Heart left ventricle (tissue), 16 donors: Measurements from ENCODE around the gene ROBO3. TPM values are rescaled to one million over a fixed set of nuclear protein-coding genes. Genes with fewer than 3 reads are reported as not detected.

Experiments
- ATAC-seq, 4 donors: fragments of 200-7000 bp; cut with Tn5 transposase; one replicate each; pipeline ENCODE4 v1.9.1; 2020 to 2022; ENCODE audit warnings: moderate library complexity in 4 of 4, mild to moderate bottlenecking in 3 of 4, moderate number of reproducible peaks in 1 of 4
- DNase-seq, 5 donors: peaks; one replicate each; pipeline ENCODE4 v3.0.0-alpha.2; 2020
- H3K27ac ChIP-seq, 12 donors: fragments of 200-600 bp; sonication (generic) in 4 of 12; one replicate each; pipeline versions ENCODE4 v1.5.0 to v1.8.0; 2016 to 2022; ENCODE audit warnings: mild to moderate bottlenecking in 2 of 12
- H3K27me3 ChIP-seq, 9 donors: fragments of 200-600 bp; sonication (generic) in 2 of 9; one replicate each; pipeline versions ENCODE4 v1.5.1 to v1.8.0; 2016 to 2022; ENCODE audit warnings: mild to moderate bottlenecking in 3 of 9
- H3K36me3 ChIP-seq, 9 donors: fragments of 200-600 bp; sonication (generic) in 2 of 9; one replicate each; pipeline versions ENCODE4 v1.5.0 to v1.8.0; 2018 to 2022; ENCODE audit warnings: mild to moderate bottlenecking in 2 of 9
- H3K4me1 ChIP-seq, 12 donors: fragments of 200-600 bp; sonication (generic) in 4 of 12; one replicate each; pipeline versions ENCODE4 v1.5.0 to v1.8.0; 2016 to 2022; ENCODE audit warnings: mild to moderate bottlenecking in 3 of 12
- H3K4me3 ChIP-seq, 12 donors: fragments of 200-600 bp; sonication (generic) in 4 of 12; one replicate each; pipeline versions ENCODE4 v1.5.0 to v1.8.0; 2017 to 2022; ENCODE audit warnings: mild to moderate bottlenecking in 9 of 12, moderate library complexity in 4 of 12
- H3K9me3 ChIP-seq, 12 donors: fragments of 200-600 bp; sonication (generic) in 4 of 12; one replicate each; pipeline versions ENCODE4 v1.5.0 to v1.8.0; 2016 to 2022; ENCODE audit warnings: mild to moderate bottlenecking in 1 of 12
- POLR2A ChIP-seq, 2 donors: fragments of 450-650 bp; IDR thresholded peaks; one replicate each; pipeline ENCODE4 v1.6.1; 2017; ENCODE audit warnings: antibody characterized with exemption in 2 of 2, mild to moderate bottlenecking in 2 of 2, moderate library complexity in 2 of 2
- WGBS, 4 donors: extraction: QIAGEN DNeasy Blood & Tissue Kit in 2 of 4; methylation state at CpG; one replicate each; pipeline versions ENCODE4 v1.1.5 to v1.1.7; 2013 to 2018; 5-methylcytosine and 5-hydroxymethylcytosine counted together
- intact Hi-C, 10 donors: fragments of 100-400 bp; cut with DNase I; formaldehyde crosslinking; loops; one replicate each; pipeline versions ENCODE4 v1.11.1 to v1.14.2; 2022
- polyA plus RNA-seq, 2 donors: library from polyadenylated mRNA; stranded (reverse); fragments of 200-250 nt; gene quantifications; one replicate each; pipeline ENCODE4 v1.2.3, GENCODE V29; 2013
- total RNA-seq, 9 donors: library from RNA; depleted of rRNA in 2 of 9; stranded (reverse); fragments of >200 nt in 2 of 9; fragmentation: NEBNext Ultra II Directional in 3 of 9; extraction: Animal tissue kit (Norgen Biotek cat#: 25700) in 3 of 9; gene quantifications; one replicate each; pipeline versions ENCODE4 v1.1.0 to v1.2.4, GENCODE V29; 2016 to 2023
- TF ChIP-seq, protein P1 (sequence below), 12 donors: fragments of 200-600 bp; sonication (generic) in 4 of 12; IDR thresholded peaks; one replicate each; pipeline versions ENCODE4 v1.5.0 to v1.8.0; 2018 to 2022; ENCODE audit warnings: antibody characterized with exemption in 12 of 12, mild to moderate bottlenecking in 5 of 12
- donor health status: ischemic (EF 13 %, LVEDD 7.1; RV severe dilation, severe dysfunction).
- donor health status: healthy with polysubstance abuse.
- donor health status: DM: no; HTN: yes; CAD: no.
- donor health status: DM: no; HTN: no; CAD: no.
- donor health status: ischemic (EF 25% LVEDD 6.9; RV normal size, moderate dysfunction).
- donor health status: ischemic (EF 25% LVEDD 5.7; RV mildly dilated, moderate dysfunction).
- donor health status: healthy.
- donor health status: DM: yes; HTN: yes; CAD: no.
- donor health status: ischemic (EF 35%, LVEDD 5.7; RV mildly dilated, moderate dysfunction).
- donor health status: nonischemic (EF 11% LVEDD 7.7; RV severe dilation, severe dysfunction).
- donor health status: DM: yes; HTN: yes; CAD: no.
- donor health status: PGD.
- donor health status: ischemic (EF 29% LVEDD 5.4; RV normal size, mild dysfunction).
- donor health status: nonischemic (EF 23%, LVEDD 6.1; RV moderate dilation, normal function).

The ROBO3 gene
- total and polyA plus RNA-seq, 11 donors = 2.5 to 18.6 (median 3.2) TPM

DNA sequence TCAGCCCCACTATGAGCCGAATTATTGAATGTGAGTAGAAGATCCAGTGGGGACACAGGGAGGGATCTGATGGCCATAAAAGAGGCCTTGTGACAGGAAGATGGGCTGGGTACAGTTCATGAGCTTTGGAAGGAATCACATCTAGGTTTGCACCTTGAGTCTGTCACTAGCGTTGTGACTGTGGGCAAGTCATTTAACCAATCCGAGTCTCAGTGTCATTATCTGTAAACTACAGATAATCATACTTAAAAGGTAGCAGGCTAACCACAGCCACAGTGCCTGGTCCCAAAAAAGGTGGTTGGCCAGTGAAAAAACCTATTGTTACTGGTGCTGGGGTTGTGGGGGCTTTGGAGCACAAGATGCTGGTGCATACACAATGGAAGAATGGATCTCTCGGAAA is 57.6 kb downstream of the ROBO3 start:
- Histone ChIP-seq H3K27me3 (peaks cover 0 to 10% (median 3%) of the 10 kb centered on the region in 9 donors), H3K4me3 (no peak overlapping the region), H3K9me3 (no peaks in the 10 kb centered on the region), H3K27ac (no peak overlapping the region), H3K4me1 (peaks cover 0 to 17% (median 4%) of the 10 kb centered on the region in 12 donors), H3K36me3 (no peaks in the 10 kb centered on the region)
- ATAC-seq (no peak), DNase-seq (no peak)
- WGBS, 4 donors = 90 to 96% (median 91%) methylated on average over 4 of the region's 4 CpGs
- intact Hi-C loops = loop anchor here in 2 of 10 donors (10.0 kb wide), 1 partner anchor 48 kb away; no protein-coding TSS in a partner anchor
- TF ChIP-seq, protein P1, sequence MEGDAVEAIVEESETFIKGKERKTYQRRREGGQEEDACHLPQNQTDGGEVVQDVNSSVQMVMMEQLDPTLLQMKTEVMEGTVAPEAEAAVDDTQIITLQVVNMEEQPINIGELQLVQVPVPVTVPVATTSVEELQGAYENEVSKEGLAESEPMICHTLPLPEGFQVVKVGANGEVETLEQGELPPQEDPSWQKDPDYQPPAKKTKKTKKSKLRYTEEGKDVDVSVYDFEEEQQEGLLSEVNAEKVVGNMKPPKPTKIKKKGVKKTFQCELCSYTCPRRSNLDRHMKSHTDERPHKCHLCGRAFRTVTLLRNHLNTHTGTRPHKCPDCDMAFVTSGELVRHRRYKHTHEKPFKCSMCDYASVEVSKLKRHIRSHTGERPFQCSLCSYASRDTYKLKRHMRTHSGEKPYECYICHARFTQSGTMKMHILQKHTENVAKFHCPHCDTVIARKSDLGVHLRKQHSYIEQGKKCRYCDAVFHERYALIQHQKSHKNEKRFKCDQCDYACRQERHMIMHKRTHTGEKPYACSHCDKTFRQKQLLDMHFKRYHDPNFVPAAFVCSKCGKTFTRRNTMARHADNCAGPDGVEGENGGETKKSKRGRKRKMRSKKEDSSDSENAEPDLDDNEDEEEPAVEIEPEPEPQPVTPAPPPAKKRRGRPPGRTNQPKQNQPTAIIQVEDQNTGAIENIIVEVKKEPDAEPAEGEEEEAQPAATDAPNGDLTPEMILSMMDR (IDR thresholded peaks at IDR 0.05) = no peak
- TF ChIP-seq POLR2A (IDR thresholded peaks at IDR 0.05) = no peak

DNA sequence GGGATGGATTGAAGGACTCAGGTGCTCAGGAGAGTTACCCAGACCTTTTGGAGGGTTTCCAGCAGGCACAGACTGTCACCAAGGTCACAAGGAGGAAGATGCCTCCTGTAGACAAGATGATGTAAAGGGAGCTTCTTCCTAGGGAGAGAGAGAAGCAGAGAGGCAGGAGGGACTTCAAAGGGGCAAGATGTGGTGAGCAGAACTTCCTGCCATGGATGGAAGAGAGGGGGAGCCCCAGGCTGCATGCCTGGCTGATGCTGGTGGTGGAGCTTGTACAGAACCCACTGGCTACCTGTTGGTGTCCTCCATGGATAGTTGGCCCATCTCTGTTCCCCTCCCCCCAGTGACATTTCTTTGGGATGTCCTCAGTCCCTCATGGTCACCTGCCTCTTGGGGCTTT is 58.1 kb downstream of the ROBO3 start:
- TF ChIP-seq POLR2A (IDR thresholded peaks at IDR 0.05) = no peak
- TF ChIP-seq, protein P1 (IDR thresholded peaks at IDR 0.05) = no peak
- intact Hi-C loops = loop anchor here in 2 of 10 donors (10.0 kb wide), 1 partner anchor 48 kb away; no protein-coding TSS in a partner anchor

DNA sequence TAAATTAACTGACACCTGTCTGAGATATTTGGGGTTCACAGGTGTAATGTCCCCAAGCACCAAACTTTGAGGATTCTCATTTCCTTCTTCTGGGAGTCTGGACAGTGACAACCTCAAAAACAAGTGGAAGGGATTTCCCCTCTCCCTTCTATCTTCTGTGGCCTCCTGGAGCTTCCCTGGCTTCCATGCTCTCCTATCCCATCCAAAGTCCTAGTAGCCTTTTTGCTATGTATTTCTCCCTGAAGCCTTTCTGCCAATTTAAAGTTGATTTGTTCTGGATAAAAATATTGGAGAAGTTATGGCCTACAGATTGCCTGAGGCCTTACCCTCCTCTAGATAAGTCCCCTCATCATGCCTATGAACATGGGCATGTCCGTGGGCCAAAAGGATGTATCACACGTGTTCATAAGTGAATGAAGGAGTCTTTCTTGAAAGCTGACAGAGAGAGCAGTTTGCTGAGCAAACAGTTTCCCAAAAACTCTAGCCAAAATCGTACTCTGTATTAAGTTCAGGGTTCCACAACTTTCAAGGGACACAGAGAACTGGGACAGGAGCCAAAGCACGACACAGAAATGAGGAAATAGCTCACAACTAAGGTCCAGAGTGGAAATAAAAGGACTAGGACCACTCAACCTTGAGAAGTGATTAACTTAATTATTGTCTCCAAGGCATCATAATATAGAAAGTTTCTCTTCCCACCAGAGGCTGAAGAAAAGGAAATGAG is 63.9 kb downstream of the ROBO3 start:
- WGBS, 4 donors = 31 to 52% (median 44%) methylated on average over 4 of the region's 4 CpGs
- no peak for ATAC-seq

More for the DNA sequence above, 58.1 kb downstream of the ROBO3 start:
- H3K36me3 ChIP-seq = no peaks in the 10 kb centered on the region
- H3K27me3 ChIP-seq = peaks cover 0 to 10% (median 3%) of the 10 kb centered on the region in 9 donors
- ATAC-seq = no peak
- peaks cover 0 to 17% (median 4%) of the 10 kb centered on the region in 12 donors for H3K4me1 ChIP-seq
- H3K4me3 ChIP-seq = no peak overlapping the region
- no peaks in the 10 kb centered on the region for H3K9me3 ChIP-seq
- no peak for DNase-seq
- H3K27ac ChIP-seq = no peak overlapping the region

DNA sequence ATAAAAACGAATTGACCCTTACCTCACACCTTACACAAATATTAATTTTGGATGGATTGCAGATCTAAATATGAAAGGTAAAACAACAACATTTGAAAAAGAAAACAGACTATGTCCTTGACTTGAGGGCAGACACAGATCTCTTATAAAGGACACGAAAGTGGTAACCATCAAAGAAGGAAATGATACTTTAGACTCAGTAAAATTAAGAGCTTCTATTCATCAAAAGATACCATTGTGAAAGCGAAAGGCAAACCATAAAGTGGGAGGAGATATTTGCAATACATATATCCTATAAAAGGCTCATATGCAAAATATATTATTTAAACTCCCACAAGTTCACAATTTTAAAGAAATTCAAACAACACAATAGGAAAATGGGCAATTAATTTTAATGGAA is 65.6 kb downstream of the ROBO3 start:
- Histone ChIP-seq H3K36me3 (no peaks in the 10 kb centered on the region), H3K27ac (no peak overlapping the region), H3K9me3 (no peaks in the 10 kb centered on the region), H3K4me3 (no peak overlapping the region), H3K4me1 (no peaks in the 10 kb centered on the region), H3K27me3 (peaks cover 0 to 6% (median 0%) of the 10 kb centered on the region in 9 donors)
- intact Hi-C loops = no loop called here
- ATAC-seq = no peak
- no peak for DNase-seq
- TF ChIP-seq, protein P1 (IDR thresholded peaks at IDR 0.05) = no peak
- TF ChIP-seq POLR2A (IDR thresholded peaks at IDR 0.05) = no peak
- WGBS, 4 donors = 79 to 85% (median 82%) methylated on average over 3 of the region's 3 CpGs

More for the DNA sequence above, 63.9 kb downstream of the ROBO3 start:
- intact Hi-C loops = loop anchor here in 2 of 10 donors (10.0 kb wide), 1 partner anchor 54 kb away; no protein-coding TSS in a partner anchor
- Histone ChIP-seq H3K4me3 (no peak overlapping the region), H3K4me1 (no peaks in the 10 kb centered on the region), H3K27ac (no peak overlapping the region), H3K27me3 (no peaks in the 10 kb centered on the region), H3K9me3 (no peaks in the 10 kb centered on the region), H3K36me3 (no peaks in the 10 kb centered on the region)
- no peak for DNase-seq
- TF ChIP-seq POLR2A (IDR thresholded peaks at IDR 0.05) = no peak
- TF ChIP-seq, protein P1 (IDR thresholded peaks at IDR 0.05) = no peak

Other genes starting within 250 kb of the ROBO3 start
- gene TBRG1, start 242.6 kb upstream of the ROBO3 start, total RNA-seq = 10 to 100 TPM; 13.9 to 24.9 (median 19.8) TPM
- 10 to 100 TPM; 12.0 to 27.2 TPM for gene TBRG1, start 242.6 kb upstream of the ROBO3 start, polyA plus RNA-seq
- 10 to 100 TPM; 36.7 to 87.8 (median 60.1) TPM for gene SIAE, start 191.7 kb upstream of the ROBO3 start, total RNA-seq
- gene SIAE, start 191.7 kb upstream of the ROBO3 start, polyA plus RNA-seq = 10 to 100 TPM; 24.2 to 43.1 TPM
- 1 to 10 TPM; 1.3 to 4.4 (median 2.8) TPM for gene SPA17, start 191.5 kb upstream of the ROBO3 start, total RNA-seq
- gene SPA17, start 191.5 kb upstream of the ROBO3 start, polyA plus RNA-seq = 1 to 10 TPM; 3.3 to 5.6 TPM
- gene NRGN, start 125.5 kb upstream of the ROBO3 start, total RNA-seq = 1 to 10 TPM; 1.2 to 9.0 (median 3.3) TPM
- 10 to 100 TPM in 1 of 2 donors, 1 to 10 TPM in 1; 4.4 to 13.8 TPM for gene NRGN, start 125.5 kb upstream of the ROBO3 start, polyA plus RNA-seq
- 1 to 10 TPM in 6 of 9 donors, under 1 TPM in 3; 0.44 to 4.8 (median 1.4) TPM for gene VSIG2, start 113.2 kb upstream of the ROBO3 start, total RNA-seq
- under 1 TPM; 0.42 to 0.61 TPM for gene VSIG2, start 113.2 kb upstream of the ROBO3 start, polyA plus RNA-seq
- 100 to 1,000 TPM in 1 of 9 donors, 10 to 100 TPM in 8; 24.8 to 111 (median 43.3) TPM for gene ESAM, start 103.1 kb upstream of the ROBO3 start, total RNA-seq
- 10 to 100 TPM; 35.9 to 81.2 TPM for gene ESAM, start 103.1 kb upstream of the ROBO3 start, polyA plus RNA-seq
- 1 to 10 TPM; 2.2 to 5.4 (median 3.1) TPM for gene MSANTD2, start 65.0 kb upstream of the ROBO3 start, total RNA-seq
- 1 to 10 TPM; 3.1 to 4.3 TPM for gene MSANTD2, start 65.0 kb upstream of the ROBO3 start, polyA plus RNA-seq
- 10 to 100 TPM; 16.3 to 63.5 (median 27.1) TPM for gene ROBO4, start 32.4 kb downstream of the ROBO3 start, total RNA-seq
- gene ROBO4, start 32.4 kb downstream of the ROBO3 start, polyA plus RNA-seq = 10 to 100 TPM; 17.7 to 21.8 TPM
- not detected for gene HEPN1, start 53.8 kb downstream of the ROBO3 start, total RNA-seq
- gene HEPN1, start 53.8 kb downstream of the ROBO3 start, polyA plus RNA-seq = not detected
- 1 to 10 TPM in 2 of 9 donors, under 1 TPM in 4, not detected in 3; 0.07 to 2.6 (median 0.26) TPM for gene HEPACAM, start 70.6 kb downstream of the ROBO3 start, total RNA-seq
- gene HEPACAM, start 70.6 kb downstream of the ROBO3 start, polyA plus RNA-seq = under 1 TPM in 1 of 2 donors, not detected in 1; 0.58 TPM
- 1 to 10 TPM in 2 of 9 donors, under 1 TPM in 7; 0.12 to 1.8 (median 0.19) TPM for gene CCDC15, start 88.8 kb downstream of the ROBO3 start, total RNA-seq
- gene CCDC15, start 88.8 kb downstream of the ROBO3 start, polyA plus RNA-seq = under 1 TPM; 0.08 to 0.27 TPM
- gene SLC37A2, start 197.9 kb downstream of the ROBO3 start, total RNA-seq = 10 to 100 TPM in 2 of 9 donors, 1 to 10 TPM in 6, under 1 TPM in 1; 0.91 to 17.9 (median 3.0) TPM
- under 1 TPM; 0.65 to 1.00 TPM for gene SLC37A2, start 197.9 kb downstream of the ROBO3 start, polyA plus RNA-seq
- 10 to 100 TPM in 1 of 9 donors, 1 to 10 TPM in 8; 5.3 to 11.3 (median 6.8) TPM for gene TMEM218, start 246.2 kb downstream of the ROBO3 start, total RNA-seq
- 10 to 100 TPM in 1 of 2 donors, 1 to 10 TPM in 1; 4.7 to 21.8 TPM for gene TMEM218, start 246.2 kb downstream of the ROBO3 start, polyA plus RNA-seq